HT-29 (cell line): Measurements from ENCODE around the gene SERINC5. TPM values are rescaled to one million over a fixed set of nuclear protein-coding genes. Genes with fewer than 3 reads are reported as not detected.
"Not testable (repeated sequence)": the region's sequence is repeated elsewhere in the genome, so short reads cannot be mapped to it uniquely, and the experiment has no call there.

ENCODE experiments used
- DNase-seq: peaks from one replicate; pipeline ENCODE4 v3.0.0-alpha.2; 2015; ENCODE audit warnings: low spot score
- total RNA-seq: library from RNA; depleted of rRNA; stranded (reverse); fragments of >200 nt; shearing (Covaris generic); gene quantifications from 2 replicates; pipeline ENCODE4 v1.2.3, GENCODE V29; 2014

SERINC5 gene
- total RNA-seq, 1 experiment from 2014 or later = 47.2 TPM

DNA sequence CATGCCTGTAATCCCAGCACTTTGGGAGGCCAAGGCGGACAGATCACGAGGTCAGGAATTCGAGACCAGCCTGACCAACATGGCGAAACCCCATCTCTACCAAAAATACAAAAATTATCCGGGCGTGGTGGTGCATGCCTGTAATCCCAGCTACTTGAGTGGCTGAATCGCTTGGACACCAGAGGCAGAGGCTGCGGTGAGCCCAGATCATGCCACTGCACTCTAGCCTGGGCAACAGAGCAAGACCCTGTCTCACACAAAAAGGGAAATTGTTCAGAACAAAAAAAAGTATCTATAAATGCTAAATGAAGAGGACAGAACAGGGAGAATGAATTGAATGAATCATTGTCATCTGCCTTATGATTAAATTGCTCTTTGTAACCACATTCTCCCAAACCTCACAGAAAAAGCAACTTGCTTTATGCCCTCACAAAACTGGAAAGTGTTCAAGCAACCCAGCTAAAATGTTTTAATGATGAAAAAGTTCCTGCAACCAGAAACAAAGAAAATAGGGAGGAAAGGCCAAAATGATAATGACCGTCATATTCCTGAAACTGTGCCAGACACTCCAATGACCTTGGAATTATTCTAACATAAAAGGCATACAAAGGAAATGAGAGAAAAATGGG, 83.7 kb downstream of the SERINC5 start:
- DNase-seq = no peak

DNA sequence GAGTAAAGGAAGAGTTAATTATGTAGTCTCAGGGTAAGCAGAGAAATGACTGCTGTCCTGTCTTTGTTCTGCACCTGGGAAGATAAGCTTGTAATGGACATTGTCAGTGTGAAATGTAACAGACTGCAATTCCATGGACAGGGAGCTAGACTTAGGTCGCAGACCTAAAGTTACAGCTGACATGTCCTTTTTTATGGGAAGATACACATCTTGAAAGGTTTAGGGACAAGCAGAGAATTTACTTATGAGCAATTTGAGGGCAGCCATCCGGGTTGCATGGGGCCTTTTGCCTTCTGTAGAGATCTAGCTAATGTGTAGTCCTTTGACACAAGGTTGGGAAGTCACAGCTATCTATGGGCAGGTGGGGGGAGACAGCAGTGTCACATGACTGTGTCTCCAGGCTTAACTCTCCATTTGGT, 85.7 kb downstream of the SERINC5 start:
- DNase-seq = no peak

DNA sequence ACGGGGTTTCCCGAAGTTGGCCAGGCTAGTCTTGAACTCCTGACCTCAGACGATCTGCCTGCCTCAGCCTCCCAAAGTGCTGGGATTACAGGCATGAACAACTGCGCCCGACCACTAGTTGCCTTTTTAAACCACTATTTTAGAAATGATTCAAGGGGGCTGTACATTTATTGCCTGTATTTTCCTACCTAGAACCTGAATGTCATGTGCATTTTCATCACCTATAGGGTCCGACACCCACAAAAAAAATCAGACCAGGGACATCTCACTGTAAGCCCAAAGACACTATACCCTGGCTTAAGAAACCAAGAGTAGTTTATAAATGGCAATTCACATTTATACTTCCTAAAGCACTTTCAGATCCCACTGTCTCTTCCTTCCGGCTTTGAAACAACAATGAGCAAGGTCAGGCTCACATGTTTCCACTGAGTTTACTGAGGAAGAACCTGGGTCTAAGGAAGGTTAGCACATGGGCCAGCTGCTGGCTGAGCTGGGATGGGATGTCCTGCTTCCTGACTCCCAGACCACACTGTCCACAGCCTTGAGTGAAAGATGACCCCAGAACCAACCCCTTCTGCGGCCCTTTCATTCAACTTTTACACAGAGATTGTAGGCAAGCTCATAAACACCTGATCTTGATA, 87.3 kb downstream of the SERINC5 start:
- DNase-seq = no peak

DNA sequence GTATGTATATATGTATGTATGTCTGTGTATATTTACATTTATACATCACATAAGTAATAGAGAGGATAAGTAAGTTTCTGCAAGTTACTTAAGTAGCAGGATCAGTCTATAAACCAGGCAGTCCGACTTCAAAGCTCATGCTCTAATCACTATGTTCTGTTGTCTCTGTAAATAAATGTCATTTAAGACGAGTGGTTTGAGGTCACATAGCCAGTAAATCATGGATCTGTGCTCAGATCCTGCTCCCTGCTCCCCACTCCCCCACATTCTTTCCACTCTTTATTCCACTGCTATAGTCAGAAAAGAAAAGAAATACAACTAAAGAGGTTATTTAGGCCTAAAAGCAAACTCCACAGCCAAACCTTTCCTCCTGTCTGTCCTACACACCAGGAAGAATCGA, 90.4 kb downstream of the SERINC5 start:
- no peak for DNase-seq

DNA sequence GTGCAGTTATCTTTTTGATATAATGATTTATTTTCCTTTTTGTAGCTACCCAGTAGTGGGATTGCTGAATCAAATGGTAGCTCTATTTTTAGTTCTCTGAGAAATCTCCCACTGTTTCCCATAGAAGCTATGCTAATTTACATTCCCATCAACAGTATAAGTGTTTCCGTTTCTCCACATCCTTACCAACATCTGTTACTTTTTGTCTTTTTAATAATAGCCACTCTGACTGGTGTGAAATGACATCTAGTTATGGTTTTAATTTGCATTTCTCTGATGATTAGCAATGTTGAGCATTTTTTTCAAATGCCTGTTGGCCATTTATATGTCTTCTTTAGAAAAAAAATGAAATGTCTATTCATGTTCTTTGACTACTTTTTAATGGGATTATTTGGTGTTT, 94.7 kb downstream of the SERINC5 start:
- no peak for DNase-seq

DNA sequence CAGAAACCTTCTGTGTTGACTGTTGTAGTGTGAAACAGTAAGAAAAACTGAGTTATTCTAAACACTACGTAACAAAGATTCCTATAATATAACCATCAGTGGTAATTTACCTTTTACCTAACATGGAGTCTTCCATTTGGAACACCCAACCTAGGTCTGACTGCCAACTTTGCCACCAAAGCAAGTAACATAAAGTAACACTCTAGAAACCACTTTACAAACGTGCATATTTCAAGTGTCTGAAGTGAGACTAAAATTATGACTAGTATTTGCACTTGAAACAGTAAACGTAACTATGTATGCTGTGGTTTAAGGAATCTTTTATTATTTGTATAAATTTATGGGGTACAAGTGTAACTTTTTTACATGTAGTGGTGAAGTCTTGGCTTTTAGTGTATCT, 95.6 kb downstream of the SERINC5 start:
- no peak for DNase-seq

DNA sequence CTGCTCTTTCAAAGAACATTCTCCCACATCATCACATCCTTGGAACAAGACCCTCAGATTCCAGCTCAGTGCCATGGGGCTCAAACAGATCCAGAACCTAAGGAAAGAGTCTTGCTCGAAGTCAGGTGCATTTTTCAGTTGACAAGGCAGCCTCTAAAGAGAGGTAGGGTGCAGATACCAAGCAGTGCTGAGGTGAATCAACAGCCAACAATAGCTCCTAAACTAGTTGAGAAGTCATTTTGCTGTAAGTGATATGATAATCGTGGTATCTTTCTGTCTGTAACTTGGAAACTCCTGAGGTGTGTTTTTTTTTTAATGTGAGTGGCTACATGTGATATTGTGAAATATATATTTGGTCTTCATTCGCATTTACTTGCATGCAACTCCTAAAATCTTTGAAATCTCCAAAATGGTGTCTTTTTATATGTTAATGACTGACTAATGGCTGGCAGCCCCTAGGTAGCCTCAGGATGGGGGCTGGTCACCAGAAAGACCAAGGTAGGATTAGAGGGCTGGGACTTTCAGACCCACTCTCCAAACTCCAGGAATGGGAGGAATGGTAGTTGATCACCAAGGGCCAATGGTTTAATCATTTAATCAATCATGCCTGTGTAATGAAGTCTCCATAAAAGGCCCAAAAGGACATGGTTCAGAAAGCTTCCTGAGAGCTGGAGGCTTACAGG, 96.6 kb downstream of the SERINC5 start:
- no peak for DNase-seq

DNA sequence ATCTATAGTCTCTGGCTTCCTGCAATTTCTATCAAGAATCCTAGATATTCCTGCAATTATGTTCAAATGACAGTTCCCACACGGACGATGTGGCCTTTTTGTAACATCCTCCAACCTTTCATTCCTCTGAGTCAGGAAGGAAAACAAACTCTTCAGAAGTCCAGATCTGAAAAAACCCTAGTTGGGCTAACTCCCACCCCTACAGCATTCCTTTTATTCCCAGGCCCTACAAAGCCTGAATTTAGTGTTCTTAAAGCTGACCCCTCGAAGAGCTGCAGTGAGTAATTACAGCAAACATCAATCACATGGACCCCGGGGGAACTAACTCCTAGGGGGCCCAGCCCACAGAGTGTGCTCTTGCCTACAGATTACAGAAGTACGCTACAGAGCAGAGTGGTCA, 99.7 kb downstream of the SERINC5 start:
- DNase-seq = no peak

DNA sequence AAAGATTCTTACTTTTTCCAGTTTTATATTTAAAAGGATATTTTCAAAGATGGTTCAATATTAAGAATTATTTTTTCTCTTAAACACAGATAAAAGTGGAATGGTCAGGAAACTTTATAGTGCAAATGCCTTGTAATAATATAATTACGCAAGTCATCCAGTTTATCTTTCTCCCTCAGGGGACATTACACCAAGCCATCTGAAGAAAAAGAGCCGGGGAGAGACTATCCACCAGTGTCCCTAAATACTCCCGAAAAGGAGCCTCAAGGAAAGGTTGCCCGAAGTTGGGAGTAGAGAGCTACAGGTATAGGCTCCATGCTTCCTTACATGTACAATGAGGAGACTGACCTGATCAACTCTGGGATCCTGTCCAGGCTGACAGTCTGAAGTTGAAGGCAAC, 101.1 kb downstream of the SERINC5 start:
- no peak for DNase-seq

DNA sequence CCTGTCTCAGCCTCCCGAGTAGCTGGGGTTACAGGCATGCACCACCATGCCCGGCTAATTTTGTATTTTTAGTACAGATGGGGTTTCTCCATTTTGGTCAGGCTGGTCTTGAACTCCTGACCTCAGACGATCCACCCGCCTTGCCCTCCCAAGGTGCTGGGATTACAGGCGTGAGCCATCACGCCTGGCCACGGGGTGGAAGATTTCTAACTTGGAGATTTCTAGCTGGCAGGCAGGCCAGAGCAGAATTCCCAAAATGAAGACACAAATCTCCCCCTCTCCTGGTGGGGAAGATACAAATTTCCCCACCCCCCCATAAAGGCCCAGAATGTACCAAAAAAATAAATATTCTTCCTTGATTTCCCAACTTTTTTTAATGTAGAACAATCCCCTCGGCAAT, 101.6 kb downstream of the SERINC5 start:
- DNase-seq = not testable (repeated sequence)

DNA sequence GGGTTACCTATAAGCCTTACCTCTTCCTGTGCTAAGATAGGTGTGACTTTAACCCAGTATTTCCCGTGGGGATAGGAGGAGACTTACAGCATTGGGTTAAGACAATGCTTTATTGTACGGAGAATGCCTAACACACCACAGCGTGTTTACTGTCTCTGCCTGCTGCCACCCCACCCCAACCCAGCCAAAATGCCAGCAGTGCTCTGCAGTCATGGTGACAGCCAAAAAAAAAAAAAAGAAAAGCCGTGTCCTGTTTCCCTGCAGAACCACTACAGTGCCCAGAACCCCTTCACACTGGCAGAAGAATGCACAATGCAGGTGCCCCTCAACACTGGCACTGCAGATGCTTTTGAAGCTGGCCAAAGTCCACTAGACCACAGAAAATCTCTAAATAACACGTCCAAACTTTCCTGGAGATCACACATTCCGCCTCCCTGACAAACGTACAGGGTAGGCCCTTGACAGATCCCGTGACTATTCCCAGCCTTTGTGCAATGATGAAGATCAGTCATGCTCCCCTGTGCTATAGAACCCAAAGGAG, 102.2 kb downstream of the SERINC5 start:
- peak; percentile 76 for DNase-seq

DNA sequence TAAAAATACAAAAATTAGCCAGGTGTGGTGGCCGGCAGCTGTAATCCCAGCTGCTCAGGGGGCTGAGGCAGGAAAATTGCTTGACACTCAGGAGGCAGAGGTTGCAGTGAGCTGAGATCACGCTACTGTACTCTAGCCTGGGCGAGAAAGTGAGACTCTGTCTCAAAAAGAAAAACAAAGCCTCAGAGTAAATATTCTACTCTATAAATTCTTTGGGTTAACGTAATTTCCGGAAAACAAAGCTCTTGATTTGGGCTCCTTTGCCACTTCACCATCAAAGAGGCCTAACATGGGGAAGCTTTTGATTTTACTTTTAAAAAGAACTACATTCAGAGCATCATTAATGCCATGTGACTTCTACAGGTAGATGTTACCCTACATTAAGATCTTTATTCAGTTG, 103.1 kb downstream of the SERINC5 start:
- DNase-seq = no peak

DNA sequence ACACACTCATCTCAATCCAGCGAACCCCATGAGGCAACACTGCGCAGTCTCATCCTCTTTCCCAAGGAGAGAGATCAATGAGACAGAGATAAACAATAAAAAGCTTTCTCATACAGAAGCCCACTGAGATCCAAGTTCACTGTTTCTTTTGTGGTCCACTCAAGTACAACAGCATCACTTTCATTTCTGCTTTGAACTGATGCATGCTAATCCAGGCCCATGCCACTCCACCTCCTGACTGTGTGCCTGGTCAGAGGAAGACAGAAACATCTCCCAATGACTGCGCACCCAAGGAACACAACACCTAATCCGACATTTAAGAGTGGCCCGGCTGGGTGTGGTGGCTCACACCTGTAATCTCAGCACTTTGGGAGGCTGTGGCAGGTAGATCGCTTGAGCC, 104.0 kb downstream of the SERINC5 start:
- no peak for DNase-seq

DNA sequence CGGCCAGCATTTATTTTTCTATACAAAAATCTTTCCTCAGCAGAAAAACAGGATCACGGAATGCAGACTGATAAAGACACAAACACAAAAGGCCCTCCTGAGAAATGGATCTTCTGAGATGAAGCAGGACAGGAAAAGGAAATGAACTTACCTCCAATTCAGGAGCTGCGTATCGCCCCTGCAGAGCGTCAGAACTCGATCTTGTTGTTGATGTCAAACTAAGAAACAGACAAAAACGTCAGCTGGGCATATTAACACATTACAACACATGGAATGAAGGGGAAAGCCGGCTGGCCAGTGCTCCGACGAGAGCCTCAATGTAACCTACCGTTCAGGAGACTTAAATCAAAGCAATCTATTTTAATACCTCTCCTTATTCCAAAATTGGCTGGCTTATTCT, 105.1 kb downstream of the SERINC5 start:
- DNase-seq = no peak

DNA sequence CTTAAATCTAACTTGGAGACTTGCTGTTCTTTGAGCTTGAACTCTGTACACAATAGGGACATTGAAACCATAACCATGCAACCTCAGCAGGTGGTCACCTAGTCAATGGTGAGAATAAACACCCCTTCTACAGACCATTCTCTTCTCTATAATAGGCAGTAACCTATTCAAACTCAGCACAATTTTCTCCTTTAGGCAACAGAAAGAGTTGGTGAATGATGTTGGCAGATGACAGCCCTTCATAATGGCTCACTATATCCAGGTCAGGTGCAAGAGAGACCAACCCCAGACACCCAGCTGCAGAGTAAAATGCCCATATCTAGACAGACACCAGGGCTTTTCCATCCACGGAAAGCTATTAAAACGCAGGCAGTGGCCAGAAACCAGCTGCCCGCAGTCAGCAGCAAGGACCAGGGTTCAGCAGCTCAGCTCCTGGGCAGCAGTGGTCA, 106.7 kb downstream of the SERINC5 start:
- no peak for DNase-seq

DNA sequence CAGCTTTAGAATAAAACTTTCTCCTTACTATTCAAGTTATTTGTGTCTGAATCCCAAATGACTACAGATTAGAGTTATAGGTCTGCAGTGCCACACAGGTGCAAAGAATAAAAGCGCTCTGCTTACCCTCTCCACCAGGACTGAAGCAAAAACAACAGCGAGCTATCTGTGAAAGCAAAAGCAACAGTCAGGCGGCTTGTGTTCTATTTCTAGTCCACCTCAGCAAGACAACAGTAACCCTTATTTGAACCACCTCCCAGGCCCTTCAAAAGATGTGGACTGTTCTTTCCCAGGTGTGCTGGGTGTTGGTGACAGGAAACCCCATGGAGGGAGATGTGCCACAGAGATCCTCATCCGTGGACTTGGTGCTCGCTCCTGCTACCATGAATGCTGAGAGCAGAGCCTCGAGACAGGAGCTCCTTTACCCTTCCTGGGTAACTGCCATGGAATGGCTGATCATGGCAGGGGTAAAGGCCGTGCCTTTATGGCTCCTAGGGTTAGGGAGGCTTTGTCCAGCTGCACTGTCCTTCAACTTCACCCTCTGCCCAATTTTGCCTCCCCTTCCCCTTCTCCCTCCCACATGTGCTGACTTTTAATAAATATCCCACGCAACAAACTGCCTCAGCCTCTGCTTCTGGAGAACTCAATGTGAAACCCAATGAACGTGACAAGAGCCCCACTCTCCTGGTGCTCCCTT, 108.6 kb downstream of the SERINC5 start:
- no peak for DNase-seq

DNA sequence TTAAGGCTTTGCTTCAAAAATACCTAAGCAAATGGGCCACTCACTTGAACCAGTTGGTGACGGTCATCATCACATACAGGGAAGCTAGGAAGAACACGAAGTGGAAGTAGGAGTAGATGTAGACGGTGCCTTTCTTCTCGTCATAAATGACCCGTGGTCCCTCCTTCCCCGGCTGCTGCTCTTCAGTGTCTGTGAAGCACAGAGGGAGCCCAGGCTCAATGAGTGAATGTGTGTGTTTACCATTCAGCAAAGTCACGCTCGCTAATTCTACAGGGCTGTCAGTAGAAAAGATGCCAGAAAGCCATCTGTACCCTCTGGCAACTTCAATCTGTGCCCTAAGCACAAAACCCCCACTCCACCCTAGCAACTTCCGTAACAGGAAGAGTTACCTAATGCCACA, 109.8 kb downstream of the SERINC5 start:
- no peak for DNase-seq

DNA sequence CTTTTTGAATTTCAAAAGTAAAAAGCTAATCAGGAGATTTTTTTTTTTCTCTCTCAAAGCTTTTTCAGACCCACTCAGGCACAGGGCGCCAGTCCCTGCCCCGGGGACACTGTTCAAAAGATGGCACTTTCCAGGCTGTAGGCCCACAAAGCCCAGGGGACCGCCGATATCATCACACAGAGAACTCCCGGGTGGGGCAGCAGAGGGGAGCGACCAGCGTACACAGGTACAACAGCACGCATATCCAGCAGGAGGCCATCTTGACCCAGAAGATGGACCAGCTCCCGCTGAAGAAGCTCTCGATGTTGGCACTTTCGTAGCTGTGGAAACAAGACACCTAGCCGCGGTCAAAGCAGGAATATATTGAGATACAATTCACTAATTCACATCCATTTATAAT, 112.4 kb downstream of the SERINC5 start:
- DNase-seq = no peak

DNA sequence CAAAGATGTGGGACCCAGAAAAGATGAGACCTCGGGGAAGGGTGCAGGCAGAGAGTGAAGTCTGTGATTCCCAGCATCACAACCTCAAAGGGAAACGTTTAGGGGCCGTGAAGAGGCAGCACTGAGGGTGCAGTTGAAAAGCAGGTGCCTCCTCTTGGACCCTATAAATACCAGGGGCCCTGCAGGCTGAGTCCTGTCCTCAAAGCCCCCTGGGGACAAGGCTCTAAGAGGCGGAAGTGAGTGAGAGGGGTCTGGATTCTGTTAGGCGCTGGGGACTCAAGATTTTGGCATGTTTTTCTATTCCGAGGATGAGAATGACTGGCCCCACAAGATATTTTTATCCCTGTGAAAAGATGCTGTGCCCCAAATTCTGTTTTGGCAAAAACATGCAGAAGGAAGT, 112.9 kb downstream of the SERINC5 start:
- DNase-seq = no peak

DNA sequence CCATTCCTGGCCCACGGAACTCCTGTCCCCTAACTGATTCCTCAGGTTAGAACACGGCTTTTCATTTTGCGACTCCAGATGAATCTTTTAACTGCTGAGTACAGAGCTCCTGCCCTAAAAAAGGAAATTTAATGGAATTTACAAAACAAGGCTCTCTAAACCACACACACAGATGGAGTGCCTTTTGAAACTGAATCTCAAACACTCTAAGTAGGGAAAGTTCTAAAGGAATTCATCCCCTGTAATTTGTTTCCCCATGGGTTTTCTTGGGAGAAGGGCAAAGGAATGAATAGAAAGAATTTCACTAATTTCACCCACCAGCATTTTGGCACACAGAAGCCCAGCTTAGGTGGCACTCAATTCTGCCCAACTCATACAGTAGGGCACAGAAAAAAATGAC, 114.2 kb downstream of the SERINC5 start:
- DNase-seq = no peak

DNA sequence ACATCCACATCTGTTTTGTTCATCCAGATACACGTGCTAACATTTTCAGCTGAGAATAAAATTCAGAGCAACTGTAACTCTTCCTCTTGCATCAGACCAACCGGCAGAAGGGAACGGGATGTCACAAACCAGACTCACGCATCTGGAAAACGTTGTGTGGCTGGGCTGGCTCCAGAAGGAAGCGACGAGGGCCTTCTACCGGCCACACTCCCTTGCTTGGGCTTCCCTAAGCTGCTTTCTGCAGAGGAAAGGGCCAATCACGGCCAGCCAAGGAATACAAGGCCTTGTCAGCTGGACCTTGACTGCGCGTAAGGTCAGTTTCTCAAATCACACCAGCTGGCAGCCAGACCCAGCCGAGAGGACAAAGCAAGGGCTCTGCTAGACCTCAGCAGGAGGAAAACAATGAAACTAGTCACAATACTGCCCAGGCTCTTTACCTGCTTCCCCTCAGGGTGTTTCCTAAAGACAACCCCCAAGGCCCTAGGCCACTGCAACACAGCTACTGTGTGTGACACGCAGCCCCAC, 114.6 kb downstream of the SERINC5 start:
- no peak for DNase-seq

DNA sequence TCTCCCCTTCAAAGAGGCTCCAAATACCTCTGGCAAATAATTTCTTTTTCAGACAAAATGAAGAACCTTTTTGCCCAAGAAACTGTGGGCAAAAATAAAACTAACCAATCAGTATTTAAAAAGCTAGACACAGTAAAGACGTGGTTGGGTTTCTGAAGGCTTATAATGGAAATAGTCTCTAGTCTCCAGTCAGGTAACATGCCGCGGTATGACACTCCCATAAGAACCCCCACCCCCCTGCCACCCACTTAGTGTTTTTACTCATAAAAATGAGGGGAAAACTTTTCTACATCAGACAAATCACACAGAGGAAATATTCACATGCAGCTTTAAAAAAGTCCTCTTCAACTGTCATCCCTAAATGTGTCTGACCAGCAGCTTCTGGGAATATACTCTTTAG, 115.4 kb downstream of the SERINC5 start:
- DNase-seq = no peak
